Erythroblast (primary cell): ENCODE measurements around the gene PIAS1.
"Not testable (repeated sequence)": the region's sequence is repeated elsewhere in the genome, so short reads cannot be mapped to it uniquely, and the experiment has no call there.

Experiments
- DNase-seq, 2 experiments: peaks; one replicate each; lab custom pipeline; 2025; lab: John Stamatoyannopoulos, UW
- GATA1 ChIP-seq: IDR thresholded peaks from 2 replicates; pipeline ENCODE4 v1.6.1; 2011; ENCODE audit warnings: low read depth, mild to moderate bottlenecking, control low read depth, low read length, moderate library complexity
- POLR2A ChIP-seq: IDR thresholded peaks from 2 replicates; pipeline ENCODE4 v1.6.1; 2011; ENCODE audit warnings: mild to moderate bottlenecking, low read length

Gene PIAS1

GRCh38 chr15:68218331-68218730, 164.2 kb downstream of the PIAS1 start:
- TF ChIP-seq GATA1 = no peak
- TF ChIP-seq POLR2A = no peak
- DNase-seq = no peak

GRCh38 chr15:68218847-68219798, 165.0 kb downstream of the PIAS1 start:
- no peak for DNase-seq
- TF ChIP-seq POLR2A (no peak), GATA1 (no peak)

- DNase-seq = no peak
- TF ChIP-seq POLR2A = no peak
- TF ChIP-seq GATA1 = no peak
These were observed 166.4 kb downstream of the PIAS1 start for GRCh38 chr15:68220489-68220888.

GRCh38 chr15:68220967-68221366, 166.9 kb downstream of the PIAS1 start:
- TF ChIP-seq GATA1 (no peak), POLR2A (no peak)
- no peak for DNase-seq

GRCh38 chr15:68221530-68222431, 167.7 kb downstream of the PIAS1 start:
- DNase-seq = not testable (repeated sequence)

- DNase-seq = not testable (repeated sequence)
These were observed 168.3 kb downstream of the PIAS1 start for GRCh38 chr15:68222432-68222743.

- no peak for TF ChIP-seq POLR2A
- TF ChIP-seq GATA1 = no peak
- no peak for DNase-seq
These were observed 169.1 kb downstream of the PIAS1 start for GRCh38 chr15:68223171-68223570.

GRCh38 chr15:68224108-68224507, 170.0 kb downstream of the PIAS1 start:
- no peak for TF ChIP-seq GATA1
- TF ChIP-seq POLR2A = no peak
- no peak for DNase-seq

- no peak for TF ChIP-seq POLR2A
- TF ChIP-seq GATA1 = no peak
- DNase-seq = no peak
These were observed 170.6 kb downstream of the PIAS1 start for GRCh38 chr15:68224546-68225250.

GRCh38 chr15:68225442-68225841, 171.3 kb downstream of the PIAS1 start:
- DNase-seq = not testable (repeated sequence)

GRCh38 chr15:68227643-68228142, 173.6 kb downstream of the PIAS1 start:
- no peak for TF ChIP-seq POLR2A
- TF ChIP-seq GATA1 = no peak
- DNase-seq = peak; percentile 29 to 65

GRCh38 chr15:68228143-68228970, 174.2 kb downstream of the PIAS1 start:
- peak; percentile 53 to 56 for DNase-seq
- no peak for TF ChIP-seq POLR2A
- no peak for TF ChIP-seq GATA1

- no peak for TF ChIP-seq POLR2A
- no peak for TF ChIP-seq GATA1
- peak; percentile 64 to 68 for DNase-seq
These were observed 174.9 kb downstream of the PIAS1 start for GRCh38 chr15:68228971-68229385.
